Central memory CD8-positive, alpha-beta T cell (primary cell): ENCODE data around the gene SCYGR6.
A peak's percentile ranks its signal among the peaks of the same experiment; 100 is the strongest.
"Not testable (repeated sequence)": the region's sequence is repeated elsewhere in the genome, so short reads cannot be mapped to it uniquely, and the experiment has no call there.

ENCODE experiments used
- ATAC-seq: fragments of 150-1000 bp; cut with Tn5 transposase; replicated peaks from 2 replicates; pipeline ENCODE4 v1.10.0; 2022; ENCODE audit warnings: mild to moderate bottlenecking, moderate FRiP score, moderate number of reproducible peaks; ENCODE audit not compliant: poor library complexity, severe bottlenecking; ENCODE audit errors: extremely low read depth
- DNase-seq, 2 donors: peaks; one replicate each; pipeline ENCODE4 v3.0.0; 2021; ENCODE audit warnings: low spot score in 2 of 2
- H3K27ac Mint-ChIP-seq: one replicate; pipeline ENCODE4 v1.8.0; 2022; ENCODE audit warnings: low read depth, mild to moderate bottlenecking, moderate library complexity, mixed read lengths
- H3K27me3 Mint-ChIP-seq: one replicate; pipeline ENCODE4 v1.8.0; 2022; ENCODE audit warnings: mixed read lengths
- H3K36me3 Mint-ChIP-seq: one replicate; pipeline ENCODE4 v1.8.0; 2022; ENCODE audit warnings: mild to moderate bottlenecking, moderate library complexity, mixed read lengths; ENCODE audit not compliant: insufficient read depth
- H3K4me1 Mint-ChIP-seq: one replicate; pipeline ENCODE4 v1.8.0; 2022; ENCODE audit warnings: mixed read lengths
- H3K4me3 Mint-ChIP-seq: one replicate; pipeline ENCODE4 v1.8.0; 2022; ENCODE audit warnings: mild to moderate bottlenecking, moderate library complexity, mixed read lengths
- H3K9me3 Mint-ChIP-seq: one replicate; pipeline ENCODE4 v1.8.0; 2022; ENCODE audit warnings: mixed read lengths

Gene SCYGR6, protein sequence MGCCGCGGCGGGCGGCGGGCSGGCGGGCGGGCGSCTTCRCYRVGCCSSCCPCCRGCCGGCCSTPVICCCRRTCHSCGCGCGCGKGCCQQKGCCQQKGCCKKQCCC

DNA sequence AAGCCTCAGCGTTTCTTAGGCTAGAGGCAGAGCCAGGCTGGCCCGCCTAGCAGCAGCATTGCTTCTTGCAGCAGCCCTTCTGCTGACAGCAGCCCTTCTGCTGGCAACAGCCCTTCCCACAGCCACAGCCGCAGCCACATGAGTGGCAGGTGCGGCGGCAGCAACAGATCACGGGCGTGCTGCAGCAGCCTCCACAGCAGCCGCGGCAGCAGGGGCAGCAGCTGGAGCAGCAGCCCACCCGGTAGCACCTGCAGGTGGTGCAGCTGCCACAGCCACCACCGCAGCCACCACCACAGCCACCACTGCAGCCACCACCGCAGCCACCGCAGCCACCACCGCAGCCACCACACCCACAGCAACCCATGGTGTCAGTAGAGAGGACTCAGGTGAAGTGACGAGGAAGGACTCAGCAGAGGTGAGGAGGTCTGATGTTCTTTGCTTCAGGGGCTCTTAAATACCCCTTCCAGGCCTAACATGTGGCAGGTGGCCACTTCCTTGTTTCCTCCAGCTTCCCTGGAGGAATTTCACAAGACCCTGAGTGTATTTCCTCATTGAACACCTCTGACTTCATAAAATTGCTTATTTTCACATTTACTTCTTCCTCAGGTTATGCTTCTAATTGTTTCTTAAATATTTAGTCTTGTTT is at the start of gene SCYGR6:
Gene SCYGR6 (minus strand): TSS at position 364 of the 646 bp plus-strand sequence. CDS start 0 bp downstream, at position 364.
- no peaks in the 10 kb centered on the region for H3K9me3 Mint-ChIP-seq
- H3K4me1 Mint-ChIP-seq = no peaks in the 10 kb centered on the region
- ATAC-seq (no peak), DNase-seq (no peak)
- H3K4me3 Mint-ChIP-seq = no peak within 1 kb of the TSS
- H3K27ac Mint-ChIP-seq = no peak within 1 kb of the TSS
- H3K27me3 Mint-ChIP-seq = peaks cover 37% of the 10 kb centered on the region
- no peaks in the 10 kb centered on the region for H3K36me3 Mint-ChIP-seq

DNA sequence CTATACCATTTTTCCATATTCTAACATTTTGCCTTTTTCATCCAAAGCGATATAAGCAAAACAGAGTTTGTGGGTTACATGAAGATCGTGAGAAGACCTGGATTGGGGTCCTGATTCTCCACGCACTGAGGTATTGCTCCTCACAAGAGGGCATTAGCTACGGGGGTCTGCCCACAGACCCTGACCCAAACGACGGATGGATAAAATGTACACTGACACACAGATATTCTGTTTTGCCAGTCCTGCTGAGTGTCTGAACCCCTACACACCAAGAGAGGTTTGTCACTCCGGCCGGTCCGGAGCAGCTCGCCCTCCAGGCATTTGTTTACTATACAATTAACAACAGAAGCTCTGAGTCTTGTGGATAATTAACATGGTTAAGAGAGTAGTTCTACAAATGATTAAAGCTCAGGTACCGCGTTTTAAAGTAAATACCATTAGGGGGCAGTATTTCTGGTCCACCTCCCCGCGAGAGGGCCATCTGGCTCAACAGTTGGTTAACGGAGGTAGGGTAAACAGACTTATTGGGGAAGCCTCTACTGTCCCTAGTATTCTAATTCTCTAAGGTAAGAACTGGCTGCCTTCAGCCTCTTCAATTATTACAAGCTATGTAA is 49.6 kb upstream of the SCYGR6 start:
- H3K27me3 Mint-ChIP-seq = peaks cover 10% of the 10 kb centered on the region
- no peak overlapping the region for H3K27ac Mint-ChIP-seq
- ATAC-seq (no peak), DNase-seq (no peak)
- H3K4me3 Mint-ChIP-seq = no peak overlapping the region
- H3K4me1 Mint-ChIP-seq = no peaks in the 10 kb centered on the region
- no peaks in the 10 kb centered on the region for H3K9me3 Mint-ChIP-seq
- no peaks in the 10 kb centered on the region for H3K36me3 Mint-ChIP-seq

DNA sequence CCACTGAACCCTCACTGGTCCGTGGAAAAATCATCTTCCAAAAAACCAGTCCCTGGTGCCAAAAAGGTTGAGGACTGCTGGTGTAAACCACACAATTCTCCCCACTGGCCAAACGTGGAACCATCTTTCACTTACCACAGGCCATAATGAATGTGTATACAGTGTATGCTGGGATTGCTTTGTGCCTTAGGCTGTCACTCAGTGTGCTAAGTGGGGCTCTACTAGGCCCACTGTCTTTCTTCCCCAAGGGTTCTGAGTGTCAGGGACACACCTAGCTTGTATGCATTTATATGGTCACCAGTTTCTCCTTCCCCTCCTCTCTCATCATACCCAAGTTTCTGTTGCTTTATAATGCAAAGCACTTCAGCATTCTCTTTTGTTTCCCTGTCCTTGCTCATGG is 48.4 kb upstream of the SCYGR6 start:
- DNase-seq = no peak
- no peaks in the 10 kb centered on the region for H3K4me1 Mint-ChIP-seq
- H3K36me3 Mint-ChIP-seq = no peaks in the 10 kb centered on the region
- H3K4me3 Mint-ChIP-seq = no peak overlapping the region
- no peak for ATAC-seq
- no peaks in the 10 kb centered on the region for H3K27me3 Mint-ChIP-seq
- H3K9me3 Mint-ChIP-seq = no peaks in the 10 kb centered on the region
- no peak overlapping the region for H3K27ac Mint-ChIP-seq

DNA sequence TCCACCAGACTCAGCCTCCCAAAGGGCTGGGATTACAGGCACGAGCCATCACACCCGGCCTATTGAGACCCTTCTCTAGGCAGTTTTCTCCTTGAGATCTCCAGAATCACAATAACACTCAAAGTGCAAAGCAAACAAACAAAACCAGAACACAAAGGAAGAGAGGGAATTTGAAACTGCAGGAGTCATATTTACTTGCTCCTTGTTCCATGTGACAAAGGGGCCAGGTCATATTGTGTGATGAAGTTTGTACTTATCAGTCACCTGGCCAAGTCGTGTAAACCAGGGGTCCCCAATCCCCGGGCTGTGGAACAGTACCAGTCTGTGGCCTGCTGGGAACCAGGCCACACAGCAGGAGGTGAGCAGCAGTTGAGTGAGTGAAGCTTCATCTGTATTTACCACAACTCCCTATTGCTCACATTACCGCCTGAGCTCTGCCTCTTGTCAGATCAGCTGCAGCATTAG is 47.7 kb upstream of the SCYGR6 start:
- Mint-ChIP-seq H3K27ac (no peak overlapping the region), H3K36me3 (no peaks in the 10 kb centered on the region), H3K4me3 (no peak overlapping the region), H3K9me3 (no peaks in the 10 kb centered on the region), H3K4me1 (no peaks in the 10 kb centered on the region), H3K27me3 (no peaks in the 10 kb centered on the region)
- DNase-seq = no peak
- no peak for ATAC-seq

DNA sequence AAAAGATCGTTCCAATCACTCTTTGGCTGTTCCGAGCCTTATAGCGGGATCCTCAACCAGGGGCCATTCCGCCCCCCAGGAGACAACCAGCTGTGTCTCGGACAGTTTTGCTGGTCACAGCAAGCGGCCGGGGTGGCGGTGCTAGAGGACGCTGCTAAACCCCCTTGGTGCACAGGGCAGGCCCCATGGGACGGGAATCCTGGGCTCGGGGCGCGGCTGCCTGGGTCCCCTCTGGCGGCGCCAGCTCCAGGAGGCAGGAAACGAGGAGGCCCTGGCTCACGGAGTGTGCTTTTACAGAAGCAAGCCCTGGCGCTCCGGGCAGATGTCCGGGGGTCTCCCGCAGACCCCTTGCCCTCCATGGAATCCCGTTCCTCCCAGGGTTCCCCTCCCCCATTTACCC is 43.3 kb upstream of the SCYGR6 start:
- Mint-ChIP-seq H3K27me3 (peaks cover 12% of the 10 kb centered on the region), H3K9me3 (no peaks in the 10 kb centered on the region), H3K4me1 (peaks cover 5% of the 10 kb centered on the region), H3K27ac (no peak overlapping the region), H3K4me3 (no peak overlapping the region), H3K36me3 (no peaks in the 10 kb centered on the region)
- DNase-seq = no peak
- no peak for ATAC-seq

DNA sequence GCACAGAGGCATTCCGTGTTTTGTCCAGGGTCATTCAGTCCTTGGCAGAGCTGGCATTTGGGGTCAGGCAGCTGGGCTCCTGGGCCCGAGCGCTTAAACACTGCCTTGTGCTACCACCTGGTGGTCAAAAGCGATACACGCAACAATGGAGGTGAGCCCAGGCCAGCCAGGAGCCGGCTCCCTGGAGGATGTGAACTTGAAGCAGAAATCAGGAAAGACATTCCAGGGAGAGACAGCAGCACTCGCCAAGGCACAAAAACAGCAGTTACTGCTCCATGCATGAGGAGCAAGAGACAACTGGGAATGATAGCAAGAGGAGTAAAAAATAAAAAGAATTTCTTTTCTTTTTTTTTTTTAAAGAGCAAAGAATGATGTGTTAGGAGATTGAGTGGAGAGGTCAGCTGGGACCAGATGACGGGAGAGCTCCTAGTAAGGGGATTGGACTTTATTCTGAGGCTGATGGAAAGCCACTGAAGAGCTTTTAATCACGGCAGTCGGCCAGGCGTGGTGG is 41.9 kb upstream of the SCYGR6 start:
- peaks cover 5% of the 10 kb centered on the region for H3K4me1 Mint-ChIP-seq
- no peak for ATAC-seq
- H3K9me3 Mint-ChIP-seq = no peaks in the 10 kb centered on the region
- no peaks in the 10 kb centered on the region for H3K36me3 Mint-ChIP-seq
- peak; percentile 13 to 19 for DNase-seq
- H3K4me3 Mint-ChIP-seq = no peak overlapping the region
- H3K27ac Mint-ChIP-seq = no peak overlapping the region
- peaks cover 12% of the 10 kb centered on the region for H3K27me3 Mint-ChIP-seq

DNA sequence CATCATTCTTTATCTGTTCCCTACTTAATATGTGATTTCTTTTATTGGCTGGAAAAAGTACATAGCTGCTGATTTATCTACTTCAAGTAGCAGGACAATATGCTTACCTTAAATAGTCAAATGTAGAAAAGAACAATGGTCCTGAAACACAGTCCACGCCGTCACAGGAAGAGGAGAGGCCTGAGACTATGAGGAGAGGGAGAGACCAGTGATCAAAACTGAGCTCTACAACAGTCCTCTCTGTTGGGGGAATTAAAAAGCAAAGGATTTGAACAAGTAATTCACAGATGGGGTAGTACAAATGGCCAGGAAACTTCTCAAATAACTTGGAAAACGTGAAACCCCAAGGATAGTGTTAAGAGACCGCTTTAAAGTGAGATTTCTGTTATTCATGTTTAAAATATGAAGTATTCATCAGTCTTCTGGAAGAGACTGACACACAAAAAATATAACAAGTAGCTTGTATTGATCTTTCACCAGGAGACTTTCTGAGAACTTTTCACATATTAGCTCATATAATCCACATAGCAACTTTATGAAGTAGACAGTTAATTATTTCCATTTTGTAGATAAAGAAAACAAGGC is 41.3 kb upstream of the SCYGR6 start:
- no peak overlapping the region for H3K27ac Mint-ChIP-seq
- ATAC-seq = no peak
- no peaks in the 10 kb centered on the region for H3K36me3 Mint-ChIP-seq
- no peak overlapping the region for H3K4me3 Mint-ChIP-seq
- peaks cover 5% of the 10 kb centered on the region for H3K4me1 Mint-ChIP-seq
- peaks cover 12% of the 10 kb centered on the region for H3K27me3 Mint-ChIP-seq
- no peak for DNase-seq
- H3K9me3 Mint-ChIP-seq = no peaks in the 10 kb centered on the region

DNA sequence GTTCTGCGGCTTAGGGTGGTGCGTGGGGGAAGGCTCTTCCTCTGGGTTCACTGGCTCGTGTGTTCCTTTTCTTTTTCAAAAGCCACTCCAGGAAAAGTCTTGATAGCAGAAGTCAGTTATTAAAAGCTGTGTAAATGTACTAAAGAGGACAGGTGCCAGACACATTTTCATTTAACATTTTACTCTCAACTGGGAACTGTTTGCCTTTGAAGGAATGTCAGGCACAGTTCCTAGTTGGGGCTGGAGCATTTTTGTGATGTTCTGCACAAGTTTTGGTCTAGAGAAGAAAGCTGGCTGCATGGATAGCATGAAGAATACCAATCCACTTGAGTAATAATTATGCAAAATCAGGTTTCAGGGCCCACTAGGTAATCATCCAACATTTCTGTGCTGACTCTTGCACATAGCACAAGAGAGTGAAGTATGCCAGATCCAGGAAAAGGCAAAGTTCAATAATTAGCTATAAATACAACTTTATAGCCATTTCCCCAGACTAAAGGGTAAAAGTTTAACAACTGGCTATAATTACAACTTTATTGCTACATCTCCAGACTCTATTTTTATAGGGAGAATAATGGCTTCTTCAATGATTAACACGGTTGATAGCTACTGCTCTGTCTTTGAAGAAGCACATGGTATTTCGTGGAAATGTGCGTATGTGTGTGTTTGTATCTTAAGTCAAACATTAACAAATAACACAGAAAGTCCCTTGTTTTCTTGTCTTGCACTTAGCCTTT is 37.4 kb upstream of the SCYGR6 start:
- H3K4me3 Mint-ChIP-seq = no peak overlapping the region
- DNase-seq = no peak
- H3K9me3 Mint-ChIP-seq = no peaks in the 10 kb centered on the region
- peaks cover 5% of the 10 kb centered on the region for H3K4me1 Mint-ChIP-seq
- no peaks in the 10 kb centered on the region for H3K36me3 Mint-ChIP-seq
- peaks cover 12% of the 10 kb centered on the region for H3K27me3 Mint-ChIP-seq
- ATAC-seq = no peak
- no peak overlapping the region for H3K27ac Mint-ChIP-seq

DNA sequence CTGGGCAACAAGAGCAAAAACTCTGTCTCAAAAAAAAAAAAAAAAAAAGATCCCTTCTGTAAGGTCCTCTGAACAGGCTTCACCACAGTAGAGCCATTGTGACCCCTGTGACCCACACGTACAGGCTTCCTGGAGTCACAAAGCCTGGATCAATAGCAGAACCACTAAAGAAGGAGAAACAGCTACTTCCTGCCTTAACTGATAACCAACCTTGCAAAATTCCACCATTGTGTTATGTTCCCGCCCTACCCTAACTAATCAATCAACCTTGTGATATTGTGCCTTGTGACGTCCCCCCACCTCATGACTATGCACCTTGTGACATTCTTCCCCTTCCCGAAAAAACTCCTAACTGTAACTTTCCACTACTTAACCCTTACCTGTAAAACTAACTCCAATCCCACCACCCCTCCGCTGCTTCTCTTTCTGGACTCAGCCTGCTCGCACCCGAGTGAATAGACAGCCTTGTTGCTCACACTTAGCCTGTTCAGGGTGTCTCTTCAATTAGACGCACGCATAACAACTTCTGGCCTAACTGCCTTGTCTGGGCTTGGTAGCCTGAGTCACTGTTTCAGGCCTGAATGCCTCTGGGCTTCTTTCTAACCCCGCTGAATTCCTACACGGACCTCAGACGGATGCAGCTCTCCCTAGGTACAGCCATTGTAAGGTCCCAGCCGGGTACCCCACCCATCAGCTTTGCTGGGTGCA is 35.0 kb upstream of the SCYGR6 start:
- Mint-ChIP-seq H3K36me3 (no peaks in the 10 kb centered on the region), H3K9me3 (no peaks in the 10 kb centered on the region), H3K27ac (no peak overlapping the region), H3K4me1 (no peaks in the 10 kb centered on the region), H3K4me3 (no peak overlapping the region), H3K27me3 (no peaks in the 10 kb centered on the region)
- DNase-seq (no peak), ATAC-seq (no peak)

DNA sequence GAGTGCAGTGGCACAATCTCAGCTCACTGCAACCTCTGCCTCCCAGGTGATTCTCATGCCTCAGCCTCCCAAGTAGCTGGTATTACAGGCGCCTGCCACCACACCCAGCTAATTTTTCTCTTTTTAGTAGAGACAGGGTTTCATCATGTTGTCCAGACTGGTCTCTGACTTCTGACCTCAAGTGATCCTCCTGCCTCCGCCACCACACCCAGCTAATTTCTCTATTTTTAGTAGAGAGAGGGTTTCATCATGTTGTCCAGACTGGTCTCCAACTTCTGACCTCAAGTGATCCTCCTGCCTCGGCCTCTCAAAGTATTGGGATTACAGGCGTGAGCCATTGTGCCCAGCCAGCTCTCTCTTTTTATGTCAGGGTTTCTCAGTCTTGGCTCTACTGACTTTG is 31.7 kb upstream of the SCYGR6 start:
- H3K36me3 Mint-ChIP-seq, H3K27ac Mint-ChIP-seq, H3K9me3 Mint-ChIP-seq, H3K4me1 Mint-ChIP-seq, ATAC-seq, H3K4me3 Mint-ChIP-seq, DNase-seq: not testable (repeated sequence)
- peaks cover 16% of the 10 kb centered on the region for H3K27me3 Mint-ChIP-seq

DNA sequence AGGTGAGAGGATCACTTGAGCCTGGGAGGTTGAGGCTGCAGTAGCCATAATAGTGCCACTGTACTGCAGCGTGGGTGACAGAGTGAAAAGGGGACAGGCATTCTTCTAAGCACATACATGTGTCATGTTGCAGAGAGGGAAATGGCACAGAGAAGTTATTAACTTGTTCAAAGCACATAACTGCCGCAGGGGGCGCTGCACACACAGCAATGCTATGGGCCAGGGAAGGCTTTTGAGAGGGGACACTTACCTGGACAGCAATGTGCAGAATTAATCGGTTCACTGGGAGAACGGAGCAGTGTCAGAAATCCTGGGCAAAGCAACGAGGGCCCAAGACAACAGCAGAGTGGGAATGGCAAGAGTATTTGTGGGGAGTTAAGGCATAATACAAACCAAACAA is 23.5 kb upstream of the SCYGR6 start:
- no peaks in the 10 kb centered on the region for H3K36me3 Mint-ChIP-seq
- H3K27me3 Mint-ChIP-seq = peaks cover 42% of the 10 kb centered on the region
- no peak overlapping the region for H3K4me3 Mint-ChIP-seq
- DNase-seq = no peak
- ATAC-seq = no peak
- H3K27ac Mint-ChIP-seq = no peak overlapping the region
- no peaks in the 10 kb centered on the region for H3K4me1 Mint-ChIP-seq
- H3K9me3 Mint-ChIP-seq = no peaks in the 10 kb centered on the region

DNA sequence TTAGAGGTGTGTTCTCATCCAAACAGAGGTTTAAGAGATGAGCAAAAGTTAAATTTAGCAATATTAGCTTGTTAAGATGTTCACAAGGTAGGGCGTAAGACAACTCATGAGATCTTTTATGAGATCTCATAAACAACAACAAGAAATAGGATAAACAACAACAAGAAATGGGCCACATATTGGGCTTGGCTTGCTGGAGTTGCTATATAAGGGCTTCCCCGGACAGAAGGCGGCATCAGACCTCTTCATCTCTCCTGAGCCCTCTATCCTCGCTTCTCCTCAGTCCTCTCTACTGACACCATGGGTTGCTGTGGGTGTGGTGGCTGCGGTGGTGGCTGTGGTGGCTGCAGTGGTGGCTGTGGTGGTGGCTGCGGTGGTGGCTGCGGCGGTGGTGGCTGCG is 21.0 kb upstream of the SCYGR6 start, which contains the start of gene SCYGR8:
Gene SCYGR8 (plus strand): TSS at position 301 of the 400 bp plus-strand sequence. CDS start 0 bp downstream, at position 301.
- H3K27ac Mint-ChIP-seq = no peak within 1 kb of the TSS
- ATAC-seq (no peak), DNase-seq (no peak)
- no peak within 1 kb of the TSS for H3K4me3 Mint-ChIP-seq
- no peaks in the 10 kb centered on the region for H3K36me3 Mint-ChIP-seq
- no peaks in the 10 kb centered on the region for H3K4me1 Mint-ChIP-seq
- H3K9me3 Mint-ChIP-seq = no peaks in the 10 kb centered on the region
- peaks cover 30% of the 10 kb centered on the region for H3K27me3 Mint-ChIP-seq
